ENCODE data around the gene ZNF564. TPM values are rescaled to one million over a fixed set of nuclear protein-coding genes. Genes with fewer than 3 reads are reported as not detected.
"Not testable (repeated sequence)": the region's sequence is repeated elsewhere in the genome, so short reads cannot be mapped to it uniquely, and the experiment has no call there.

Gene ZNF564
- total RNA-seq, 2 donors from 2014 or later: 11.6 to 21.7 TPM

DNA sequence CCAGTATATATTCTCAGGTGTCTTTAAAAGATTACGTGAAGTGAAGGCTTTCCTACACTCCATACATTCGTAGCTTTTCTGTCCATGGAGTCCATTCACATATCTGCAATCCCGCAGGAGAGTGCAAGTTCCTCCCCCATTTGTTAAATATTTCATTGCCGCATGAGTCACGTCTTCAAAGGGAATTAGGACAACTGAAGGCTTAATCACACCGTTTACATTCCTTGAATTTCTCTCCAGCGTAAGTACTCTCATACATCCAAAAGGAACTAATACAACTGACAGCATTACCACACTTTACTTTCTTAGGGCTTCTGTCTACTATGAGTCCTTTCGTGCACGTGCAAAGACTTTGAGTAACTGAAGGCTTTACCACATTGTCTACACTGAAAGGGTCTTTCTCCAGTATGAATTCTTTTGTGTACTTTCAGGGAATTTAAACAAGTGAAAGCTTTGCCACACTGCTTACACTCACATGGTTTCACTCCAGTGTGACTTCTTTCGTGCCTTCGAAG lies 29.0 kb upstream of the ZNF564 start:
- Histone ChIP-seq H3K4me1 (ENCODE audit: control insufficient read depth in 1 of 2, low read depth in 2 of 2) (no peaks in the 10 kb centered on the region), H3K27me3 (replicated peaks; ENCODE audit: insufficient read depth) (no peaks in the 10 kb centered on the region), H3K36me3 (peaks cover 29% of the 10 kb centered on the region), H3K9me3 (peaks cover 19% of the 10 kb centered on the region), H3K27ac (no peak overlapping the region), H3K4me3 (no peak overlapping the region)
- no peak for DNase-seq (ENCODE audit: low spot score)
- TF ChIP-seq, protein P1, sequence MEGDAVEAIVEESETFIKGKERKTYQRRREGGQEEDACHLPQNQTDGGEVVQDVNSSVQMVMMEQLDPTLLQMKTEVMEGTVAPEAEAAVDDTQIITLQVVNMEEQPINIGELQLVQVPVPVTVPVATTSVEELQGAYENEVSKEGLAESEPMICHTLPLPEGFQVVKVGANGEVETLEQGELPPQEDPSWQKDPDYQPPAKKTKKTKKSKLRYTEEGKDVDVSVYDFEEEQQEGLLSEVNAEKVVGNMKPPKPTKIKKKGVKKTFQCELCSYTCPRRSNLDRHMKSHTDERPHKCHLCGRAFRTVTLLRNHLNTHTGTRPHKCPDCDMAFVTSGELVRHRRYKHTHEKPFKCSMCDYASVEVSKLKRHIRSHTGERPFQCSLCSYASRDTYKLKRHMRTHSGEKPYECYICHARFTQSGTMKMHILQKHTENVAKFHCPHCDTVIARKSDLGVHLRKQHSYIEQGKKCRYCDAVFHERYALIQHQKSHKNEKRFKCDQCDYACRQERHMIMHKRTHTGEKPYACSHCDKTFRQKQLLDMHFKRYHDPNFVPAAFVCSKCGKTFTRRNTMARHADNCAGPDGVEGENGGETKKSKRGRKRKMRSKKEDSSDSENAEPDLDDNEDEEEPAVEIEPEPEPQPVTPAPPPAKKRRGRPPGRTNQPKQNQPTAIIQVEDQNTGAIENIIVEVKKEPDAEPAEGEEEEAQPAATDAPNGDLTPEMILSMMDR (IDR thresholded peaks at IDR 0.05): no peak
- no peak for ATAC-seq (ENCODE audit: insufficient number of reproducible peaks, low FRiP score, low read depth)

DNA sequence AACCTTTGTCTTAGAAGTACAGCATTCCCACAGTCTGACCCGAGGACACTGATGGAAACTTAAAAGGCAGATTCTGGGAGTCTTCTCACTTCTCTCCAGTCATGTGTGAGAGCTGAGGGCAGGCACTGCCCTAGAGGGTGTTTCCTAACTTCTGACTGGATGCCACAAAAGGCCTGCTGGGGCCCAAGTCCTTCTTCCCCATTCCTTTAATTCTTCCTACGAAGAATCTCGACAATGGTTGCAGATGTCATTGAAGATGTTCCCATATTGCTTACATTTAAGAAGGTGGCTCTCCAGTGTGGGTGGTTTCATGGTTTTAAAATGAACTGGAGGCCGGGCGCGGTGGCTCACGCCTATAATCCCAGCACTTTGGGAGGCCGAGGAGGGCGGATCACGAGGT lies 27.4 kb upstream of the ZNF564 start:
- no peak for ATAC-seq (ENCODE audit: insufficient number of reproducible peaks, low FRiP score, low read depth)
- peaks cover 29% of the 10 kb centered on the region for H3K36me3 ChIP-seq
- no peaks in the 10 kb centered on the region for H3K27me3 ChIP-seq (replicated peaks; ENCODE audit: insufficient read depth)
- no peak overlapping the region for H3K27ac ChIP-seq
- peaks cover 19% of the 10 kb centered on the region for H3K9me3 ChIP-seq
- TF ChIP-seq, protein P1 (IDR thresholded peaks at IDR 0.05): no peak
- no peaks in the 10 kb centered on the region for H3K4me1 ChIP-seq (ENCODE audit: control insufficient read depth in 1 of 2, low read depth in 2 of 2)
- H3K4me3 ChIP-seq: no peak overlapping the region
- no peak for DNase-seq (ENCODE audit: low spot score)

DNA sequence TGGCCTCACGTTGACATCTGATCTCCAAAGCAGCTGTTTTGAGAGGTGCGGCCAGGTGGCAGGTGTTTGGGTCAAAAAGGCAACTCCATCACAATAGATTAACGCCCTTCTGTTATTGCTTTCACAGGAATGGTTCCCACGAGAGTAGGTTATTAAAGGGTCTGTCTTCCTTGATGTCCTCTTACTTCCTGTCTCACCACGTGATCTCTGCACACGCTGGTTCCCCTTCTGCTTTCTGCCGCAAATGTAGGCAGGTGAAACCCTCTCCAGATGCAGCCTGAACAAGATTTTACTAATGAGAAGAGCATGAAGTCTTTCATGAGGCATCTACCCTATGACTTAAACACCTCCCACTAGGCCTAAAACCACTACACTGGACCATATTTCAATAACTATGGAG lies 22.8 kb upstream of the ZNF564 start:
- Histone ChIP-seq H3K27me3 (replicated peaks; ENCODE audit: insufficient read depth) (no peaks in the 10 kb centered on the region), H3K4me3 (no peak overlapping the region), H3K9me3 (no peaks in the 10 kb centered on the region), H3K36me3 (no peaks in the 10 kb centered on the region), H3K27ac (no peak overlapping the region), H3K4me1 (ENCODE audit: control insufficient read depth in 1 of 2, low read depth in 2 of 2) (no peaks in the 10 kb centered on the region)
- DNase-seq (ENCODE audit: low spot score) (no peak), ATAC-seq (ENCODE audit: insufficient number of reproducible peaks, low FRiP score, low read depth) (no peak)
- TF ChIP-seq, protein P1 (IDR thresholded peaks at IDR 0.05): no peak

DNA sequence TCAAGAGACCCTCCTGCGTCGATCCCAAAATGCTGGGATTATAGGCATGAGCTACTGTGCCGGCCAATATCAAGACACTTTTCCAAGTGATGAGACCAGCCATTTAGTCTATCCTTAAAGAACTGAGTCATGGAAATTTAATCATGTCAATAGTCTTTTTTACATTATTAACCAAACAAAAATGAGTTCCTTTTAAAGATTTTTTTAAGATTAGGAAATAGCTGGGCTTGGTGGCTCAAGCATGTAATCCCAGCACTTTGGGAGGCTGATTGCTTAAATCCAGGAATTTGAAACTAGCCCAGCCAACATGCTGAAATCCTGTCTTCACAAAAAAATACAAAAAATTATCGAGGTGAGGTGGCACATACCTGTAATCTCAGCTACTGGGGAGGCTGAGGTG lies 16.7 kb upstream of the ZNF564 start:
- Histone ChIP-seq H3K27ac (no peak overlapping the region), H3K36me3 (no peaks in the 10 kb centered on the region), H3K9me3 (no peaks in the 10 kb centered on the region), H3K27me3 (replicated peaks; ENCODE audit: insufficient read depth) (no peaks in the 10 kb centered on the region), H3K4me1 (ENCODE audit: control insufficient read depth in 1 of 2, low read depth in 2 of 2) (peaks cover 0 to 3% of the 10 kb centered on the region in 2 donors), H3K4me3 (no peak overlapping the region)
- no peak for DNase-seq (ENCODE audit: low spot score)
- TF ChIP-seq, protein P1 (IDR thresholded peaks at IDR 0.05): no peak
- no peak for ATAC-seq (ENCODE audit: insufficient number of reproducible peaks, low FRiP score, low read depth)

DNA sequence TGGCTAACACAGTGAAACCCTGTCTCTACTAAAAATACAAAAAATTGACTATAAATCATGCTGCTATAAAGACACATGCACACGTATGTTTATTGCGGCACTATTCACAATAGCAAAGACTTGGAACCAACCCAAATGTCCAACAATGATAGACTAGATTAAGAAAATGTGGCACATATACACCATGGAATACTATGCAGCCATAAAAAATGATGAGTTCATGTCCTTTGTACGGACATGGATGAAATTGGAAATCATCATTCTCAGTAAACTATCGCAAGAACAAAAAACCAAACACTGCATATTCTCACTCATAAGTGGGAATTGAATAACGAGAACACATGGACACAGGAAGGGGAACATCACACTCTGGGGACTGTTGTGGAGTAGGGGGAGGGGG lies 15.1 kb upstream of the ZNF564 start:
- not testable (repeated sequence) for ATAC-seq (ENCODE audit: insufficient number of reproducible peaks, low FRiP score, low read depth); DNase-seq (ENCODE audit: low spot score); H3K9me3 ChIP-seq; H3K4me1 ChIP-seq (ENCODE audit: control insufficient read depth in 1 of 2, low read depth in 2 of 2); H3K27me3 ChIP-seq (replicated peaks; ENCODE audit: insufficient read depth); H3K4me3 ChIP-seq; H3K36me3 ChIP-seq; H3K27ac ChIP-seq

DNA sequence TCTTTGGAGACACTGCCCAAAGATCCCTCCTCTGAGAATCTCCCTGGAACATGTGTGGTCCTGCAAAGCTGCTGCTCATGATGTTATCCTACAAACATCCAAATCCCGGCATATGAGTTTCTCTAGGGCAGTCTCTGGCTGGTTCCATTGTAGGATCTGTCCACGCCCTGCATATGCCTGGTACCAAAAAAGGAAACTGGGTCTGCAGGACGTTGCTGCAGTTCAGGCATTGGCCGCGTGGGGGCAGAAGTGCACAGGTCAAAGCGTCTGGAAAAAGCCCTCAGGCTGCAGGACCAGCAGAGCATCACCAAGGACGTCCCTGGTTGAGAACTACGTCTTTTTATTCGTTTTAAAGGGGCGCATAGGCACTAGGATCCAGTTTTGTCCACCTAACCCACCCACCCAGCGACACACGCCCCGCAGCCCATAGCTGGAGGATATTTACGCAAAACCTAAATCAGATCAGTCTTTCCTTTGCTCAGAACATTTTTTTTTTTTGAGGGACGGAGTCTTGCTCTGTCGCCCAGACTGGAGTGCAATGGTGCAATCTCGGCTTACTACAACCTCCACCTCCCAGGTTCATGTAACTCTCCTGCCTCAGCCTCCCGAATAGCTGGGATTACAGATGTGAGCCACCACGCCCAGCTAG lies 12.9 kb upstream of the ZNF564 start:
- TF ChIP-seq, protein P1 (IDR thresholded peaks at IDR 0.05): peak; percentile 92
- H3K36me3 ChIP-seq: no peaks in the 10 kb centered on the region
- H3K27me3 ChIP-seq (replicated peaks; ENCODE audit: insufficient read depth): no peaks in the 10 kb centered on the region
- peak overlapping the region; percentile 51 for H3K4me3 ChIP-seq
- H3K4me1 ChIP-seq (ENCODE audit: control insufficient read depth in 1 of 2, low read depth in 2 of 2): peaks cover 0 to 3% of the 10 kb centered on the region in 2 donors
- peak; percentile 65 for DNase-seq (ENCODE audit: low spot score)
- ATAC-seq (ENCODE audit: insufficient number of reproducible peaks, low FRiP score, low read depth): peak; percentile 86
- no peak overlapping the region for H3K27ac ChIP-seq
- H3K9me3 ChIP-seq: no peaks in the 10 kb centered on the region

All from thoracic aorta (tissue), 2 donors.